GM18508 (cell line): ENCODE results near the gene DHPS.
"Not testable (repeated sequence)": the region's sequence is repeated elsewhere in the genome, so short reads cannot be mapped to it uniquely, and the experiment has no call there.

Experiments
- ATAC-seq: cut with Tn5 transposase; IDR thresholded peaks from one replicate; pipeline ENCODE4 v1.9.1; 2021; ENCODE audit warnings: moderate number of reproducible peaks; ENCODE audit not compliant: insufficient read depth, unreplicated experiment

The DHPS gene

DNA sequence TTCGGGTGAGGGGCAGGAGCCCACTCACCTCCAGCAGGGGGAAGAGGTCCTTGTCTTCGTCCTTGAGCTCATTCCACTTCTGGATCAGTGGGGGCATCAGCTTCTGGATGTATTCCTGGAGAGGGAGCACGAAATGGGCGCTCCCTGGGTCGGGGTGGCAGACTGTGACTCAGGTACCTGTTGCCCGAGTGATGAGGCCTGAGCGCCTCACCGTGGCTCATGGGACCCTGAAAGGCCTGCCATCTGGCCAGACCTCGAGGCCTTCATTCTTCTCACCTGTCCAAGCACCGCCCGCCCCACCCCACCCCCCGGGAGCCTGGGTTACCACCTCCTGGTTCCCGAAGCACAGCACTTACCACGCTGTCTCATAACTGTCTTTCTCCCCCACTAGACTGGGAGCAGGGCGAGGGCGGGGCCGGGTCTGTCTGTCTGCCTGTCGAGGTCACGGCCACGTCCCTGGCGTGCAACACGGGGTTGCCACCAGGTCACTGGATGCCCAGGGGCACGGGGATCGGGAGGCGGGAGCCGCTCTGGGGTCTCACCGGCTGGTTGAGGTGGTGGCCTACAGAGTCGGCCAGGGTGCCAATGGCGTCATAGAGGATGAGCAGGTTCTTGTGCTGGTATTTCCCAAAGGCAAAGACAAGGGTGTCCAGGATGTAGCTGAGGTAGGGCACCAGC is 24.1 kb upstream of the DHPS start:
- ATAC-seq: no peak

GRCh38 chr19:12705169-12705568 is 23.5 kb upstream of the DHPS start:
- no peak for ATAC-seq

GRCh38 chr19:12703046-12703445 is 21.4 kb upstream of the DHPS start:
- ATAC-seq: no peak

DNA sequence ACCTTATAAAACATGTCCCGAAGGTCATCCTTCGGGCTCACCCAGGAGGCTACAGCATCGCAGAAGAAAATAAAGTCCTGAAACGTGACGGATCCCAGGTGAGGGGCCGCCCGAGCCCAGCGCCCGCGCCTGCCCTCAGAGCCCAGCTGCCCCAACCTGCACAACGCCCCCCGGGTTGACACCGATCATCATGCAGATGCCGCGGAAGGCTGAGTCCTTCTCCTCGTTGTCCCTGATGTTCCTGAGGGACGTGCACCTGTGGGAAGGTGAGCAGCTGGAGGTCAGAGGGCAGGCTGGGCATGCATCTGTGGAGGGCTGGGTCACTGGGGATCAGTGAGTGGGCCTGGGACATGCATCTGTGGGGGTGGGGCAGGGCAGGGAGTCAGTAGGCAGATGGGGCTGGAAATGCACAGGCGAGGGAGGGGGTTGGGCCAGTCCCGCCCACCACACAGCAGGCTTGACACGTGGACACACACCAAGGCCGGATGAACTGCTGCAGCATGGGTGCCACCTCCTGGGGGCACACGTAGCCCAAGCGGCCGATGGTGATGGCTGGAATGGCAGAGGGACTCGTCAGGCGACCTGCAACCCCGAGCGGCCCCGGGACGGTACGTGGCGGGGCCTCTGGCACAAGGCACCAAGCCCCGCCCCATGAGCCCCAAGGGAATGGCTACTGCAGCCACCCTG is 20.1 kb upstream of the DHPS start:
- no peak for ATAC-seq

DNA sequence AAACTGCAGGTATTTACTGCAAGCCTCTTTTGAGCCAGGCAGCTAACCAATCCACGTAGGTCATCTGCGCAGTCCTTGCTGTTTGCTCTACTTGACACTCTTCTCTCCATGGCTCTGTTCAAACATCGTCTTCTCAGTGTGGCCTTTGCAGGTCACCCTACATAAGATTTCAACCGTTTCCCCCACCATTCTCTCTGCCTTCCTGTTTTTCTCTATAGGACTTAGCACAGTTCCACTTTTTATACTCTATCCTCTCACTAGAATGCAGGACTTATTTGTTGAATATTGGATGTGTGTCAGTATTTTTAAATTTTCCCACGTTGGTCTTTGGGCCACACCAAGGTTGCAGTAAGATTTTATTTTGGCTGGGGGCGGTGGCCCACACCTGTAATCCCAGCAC is 16.5 kb upstream of the DHPS start:
- ATAC-seq: no peak

DNA sequence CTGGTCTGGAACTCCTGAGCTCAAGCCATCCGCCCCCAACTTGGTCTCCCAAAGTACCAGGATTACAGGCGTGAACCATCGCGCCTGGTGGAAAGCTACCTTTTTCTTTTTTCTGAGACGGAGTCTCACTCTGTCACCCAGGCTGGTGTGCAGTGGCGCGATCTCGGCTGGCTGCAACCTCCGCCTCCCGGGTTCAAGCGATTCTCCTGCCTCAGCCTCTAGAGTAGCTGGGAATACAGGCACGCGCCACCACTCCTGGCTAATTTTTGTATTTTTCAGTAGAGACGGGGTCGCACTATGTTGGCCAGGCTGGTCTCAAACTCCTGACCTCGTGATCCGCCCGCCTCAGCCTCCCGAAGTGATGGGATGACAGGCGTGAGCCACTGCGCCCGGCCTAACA is 15.7 kb upstream of the DHPS start:
- not testable (repeated sequence) for ATAC-seq

- peak; percentile 46 for ATAC-seq
Observed at GRCh38 chr19:12696366-12697335, 15.0 kb upstream of the DHPS start, which contains the start of gene FBXW9. TSS of gene FBXW9 (minus strand) at chr19:12696631. CDS start at chr19:12696581, 50 bp downstream.

- no peak for ATAC-seq
Observed at GRCh38 chr19:12695997-12696365, 14.3 kb upstream of the DHPS start.

DNA sequence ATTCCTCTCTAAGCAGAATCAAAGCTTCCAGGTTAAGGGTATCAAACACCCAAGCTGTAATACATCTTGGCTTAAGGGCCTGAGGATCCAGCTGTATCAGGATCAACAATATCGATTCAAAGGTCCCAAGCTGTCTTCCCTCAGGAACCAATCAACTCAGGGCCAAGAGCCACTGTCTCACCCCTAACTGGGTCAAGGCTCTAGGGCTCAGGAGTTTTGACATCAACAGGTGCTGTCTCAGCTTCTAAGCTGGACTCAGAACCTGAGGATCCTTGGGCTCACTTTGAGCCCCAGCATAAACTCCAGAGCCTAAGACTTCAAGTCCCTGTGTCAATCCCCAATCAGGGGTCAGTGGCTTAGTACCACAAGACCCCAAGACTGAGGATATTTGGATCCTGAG is 13.8 kb upstream of the DHPS start:
- no peak for ATAC-seq

DNA sequence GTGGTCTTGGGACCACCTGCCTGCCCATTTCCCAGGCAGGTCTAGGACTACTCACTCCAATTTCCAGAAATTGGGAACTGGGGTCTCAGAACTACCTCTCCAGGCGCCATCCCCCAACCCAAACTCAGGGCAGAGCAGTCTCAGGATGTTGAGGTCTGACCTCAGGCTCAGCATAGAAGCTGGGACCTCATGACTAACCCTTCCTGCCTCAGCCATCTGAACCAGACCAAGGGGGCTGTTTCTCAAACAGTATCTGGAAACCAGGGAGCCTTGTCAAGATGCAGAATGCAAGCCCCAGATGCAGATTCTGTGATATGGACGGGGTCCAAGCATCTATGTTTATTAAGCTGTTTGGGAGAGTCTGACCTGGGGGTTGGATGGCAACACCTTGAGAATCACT is 13.4 kb upstream of the DHPS start:
- no peak for ATAC-seq

GRCh38 chr19:12694641-12695040 is 13.0 kb upstream of the DHPS start:
- no peak for ATAC-seq

DNA sequence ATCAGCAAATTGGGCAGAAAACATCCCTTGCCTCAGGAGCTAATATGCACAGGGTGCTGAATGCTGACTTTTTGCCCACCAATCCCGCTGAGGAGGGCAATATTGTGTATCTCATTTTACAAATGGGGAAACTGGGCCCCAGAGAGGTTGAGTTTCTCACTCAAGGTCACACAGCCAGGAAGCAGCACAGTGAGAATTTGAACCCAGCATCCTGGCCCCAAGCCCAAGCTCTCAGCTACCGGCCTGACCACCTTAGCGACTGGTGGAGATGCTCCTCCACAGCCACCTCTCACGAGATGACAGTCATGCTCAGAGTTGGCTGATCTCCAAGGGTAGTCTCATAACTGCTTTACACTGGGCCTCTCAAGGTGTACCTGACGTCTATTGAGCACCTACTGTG is 11.3 kb upstream of the DHPS start:
- ATAC-seq: no peak

- no peak for ATAC-seq
Observed at GRCh38 chr19:12689581-12690216, 8.0 kb upstream of the DHPS start.

DNA sequence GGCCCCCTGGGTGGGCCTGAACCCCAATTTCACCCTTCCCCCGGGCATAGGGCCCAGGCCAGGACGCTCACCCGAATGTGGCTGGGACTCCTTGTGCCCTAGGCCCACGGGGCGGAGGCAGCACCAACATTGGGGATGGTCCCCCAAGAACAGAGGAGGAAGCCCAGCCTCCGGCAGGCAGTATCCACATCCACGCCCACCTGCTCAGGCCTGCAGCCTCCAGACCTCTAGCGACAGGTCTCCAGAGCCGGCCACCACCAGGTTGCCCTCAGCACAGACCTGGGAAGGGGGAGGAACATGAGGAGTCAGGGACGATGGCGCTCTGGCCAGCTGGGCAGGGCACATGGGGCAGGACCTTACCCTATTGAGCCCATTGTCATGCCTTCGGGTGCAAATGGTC is 7.3 kb upstream of the DHPS start:
- ATAC-seq: no peak

DNA sequence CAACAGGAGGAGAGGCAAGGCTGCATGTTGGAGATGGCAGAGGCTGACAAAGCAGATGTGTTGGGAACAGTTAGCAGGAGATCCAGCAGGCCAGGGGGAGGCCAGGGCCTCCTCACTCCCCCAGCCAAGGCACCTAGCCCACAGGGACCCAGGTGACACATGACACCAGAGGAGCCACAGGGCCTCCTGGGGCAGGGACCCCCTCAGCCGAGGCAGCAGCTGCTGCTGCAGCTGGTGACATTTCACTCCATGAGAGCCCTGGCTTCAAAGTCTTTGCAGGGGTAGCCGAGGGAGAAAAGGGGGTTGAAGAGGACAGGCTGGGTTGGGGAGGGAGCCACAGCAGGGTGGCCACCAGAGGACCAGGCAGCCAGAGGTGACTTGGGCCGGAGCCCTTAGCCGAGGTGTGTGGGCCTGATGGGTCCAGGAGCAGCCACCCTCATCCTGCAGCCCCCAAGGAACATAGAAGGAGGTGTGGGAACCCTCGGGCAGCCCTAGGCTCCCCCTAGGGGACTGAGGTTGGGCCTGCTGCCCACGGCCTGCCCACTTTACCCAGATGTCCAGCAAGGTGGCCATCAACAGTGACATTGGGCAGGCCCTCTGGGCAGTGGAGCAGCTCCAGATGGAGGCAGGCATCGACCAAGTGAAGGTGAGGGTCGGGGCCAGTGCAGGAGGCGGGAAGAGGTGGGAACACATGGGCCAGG is 6.0 kb upstream of the DHPS start, which contains the start of gene GNG14:
GNG14 (plus strand) TSS at position 503 of the 701 bp plus-strand sequence; CDS start at position 554, 51 bp downstream.
- ATAC-seq: no peak

DNA sequence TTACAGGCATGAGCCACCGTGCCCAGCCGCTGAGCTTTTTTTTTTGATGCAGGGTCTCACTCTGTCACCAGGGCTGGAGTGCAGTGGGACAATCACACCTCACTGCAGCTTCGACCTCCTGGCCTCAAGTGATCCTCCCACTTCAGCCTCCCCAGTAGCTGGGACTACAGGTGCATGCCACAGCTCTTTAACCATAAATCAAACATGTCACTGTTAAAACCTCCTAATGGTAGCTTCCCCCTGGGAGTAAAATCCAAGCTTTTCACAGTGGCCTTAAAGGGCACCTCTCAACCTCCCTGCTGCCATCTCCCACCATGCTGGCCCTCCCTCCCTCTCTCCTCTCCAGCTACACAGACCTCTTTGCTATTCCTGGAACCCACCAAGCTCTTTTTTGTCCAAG is 4.2 kb upstream of the DHPS start:
- ATAC-seq: no peak

- ATAC-seq: no peak
Observed at GRCh38 chr19:12680034-12680433, 1.6 kb downstream of the DHPS start.

GRCh38 chr19:12678039-12678438 is 3.6 kb downstream of the DHPS start:
- ATAC-seq: not testable (repeated sequence)

- ATAC-seq: no peak
Observed at GRCh38 chr19:12676928-12677327, 4.8 kb downstream of the DHPS start.

- ATAC-seq: no peak
Observed at GRCh38 chr19:12676384-12676792, 5.3 kb downstream of the DHPS start.
